CD4-positive, alpha-beta T cell (primary cell): ENCODE results near the gene ADARB2. TPM values are rescaled to one million over a fixed set of nuclear protein-coding genes. Genes with fewer than 3 reads are reported as not detected.

ENCODE experiments used
- ATAC-seq: fragments of 200-7000 bp; cut with Tn5 transposase; one replicate; pipeline ENCODE4 v1.10.0; 2022; ENCODE audit warnings: mild to moderate bottlenecking; ENCODE audit not compliant: poor library complexity
- CTCF ChIA-PET: fragments of 350-600 bp; sonication (Branson Sonifier 250); formaldehyde crosslinking; loops from one replicate; lab custom pipeline; 2021; ENCODE audit warnings: antibody characterized with exemption, inconsistent platforms; lab: Charles Lee
- POLR2A ChIA-PET: fragments of 350-600 bp; sonication (Branson Sonifier 250); formaldehyde crosslinking; loops from one replicate; lab custom pipeline; 2021; ENCODE audit warnings: antibody characterized with exemption, inconsistent platforms; lab: Charles Lee
- DNase-seq, 14 experiments: peaks; one replicate each; pipeline ENCODE4 v3.0.0-alpha.2; 2013 to 2020; ENCODE audit warnings: mixed read lengths in 2 of 14
- H3K27ac ChIP-seq, 2 donors: one replicate each; pipeline versions ENCODE4 v1.5.1 to v1.7.0; 2013; ENCODE audit warnings: low read length in 2 of 2, low read depth in 1 of 2, mild to moderate bottlenecking in 1 of 2
- H3K27me3 ChIP-seq, 2 experiments: 1 replicate in 1 of 2; 2 replicates in 1 of 2; pipeline versions ENCODE4 v1.6.1 to v1.7.0; 2013; ENCODE audit warnings: low read length in 2 of 2, control low read depth in 1 of 2, mild to moderate bottlenecking in 1 of 2, moderate library complexity in 1 of 2; ENCODE audit not compliant: insufficient read depth in 2 of 2, control insufficient read depth in 1 of 2
- H3K36me3 ChIP-seq: one replicate; pipeline ENCODE4 v1.6.1; 2013; ENCODE audit warnings: low read length, control low read depth; ENCODE audit not compliant: insufficient read depth
- H3K4me1 ChIP-seq: one replicate; pipeline ENCODE4 v1.6.1; 2013; ENCODE audit warnings: low read length, control low read depth; ENCODE audit not compliant: insufficient read depth
- H3K4me3 ChIP-seq: one replicate; pipeline ENCODE4 v1.5.1; 2013; ENCODE audit warnings: mild to moderate bottlenecking, low read length, moderate library complexity
- H3K9me3 ChIP-seq, 2 experiments: 1 replicate in 1 of 2; 2 replicates in 1 of 2; pipeline versions ENCODE4 v1.6.1 to v1.7.0; 2013; ENCODE audit warnings: low read length in 2 of 2, mild to moderate bottlenecking in 2 of 2, control low read depth in 1 of 2, moderate library complexity in 1 of 2; ENCODE audit not compliant: control insufficient read depth in 1 of 2, insufficient read depth in 1 of 2
- H3K27ac Mint-ChIP-seq: one replicate; pipeline ENCODE4 v1.8.0; 2020; ENCODE audit warnings: mixed read lengths
- H3K27me3 Mint-ChIP-seq: one replicate; pipeline ENCODE4 v1.8.0; 2021; ENCODE audit warnings: mixed read lengths
- H3K36me3 Mint-ChIP-seq: one replicate; pipeline ENCODE4 v1.8.0; 2021; ENCODE audit warnings: low read depth, mixed read lengths
- H3K4me1 Mint-ChIP-seq: one replicate; pipeline ENCODE4 v1.8.0; 2021; ENCODE audit warnings: low read depth, mixed read lengths
- H3K4me3 Mint-ChIP-seq: one replicate; pipeline ENCODE4 v1.8.0; 2020; ENCODE audit warnings: mild to moderate bottlenecking, mixed read lengths
- H3K9me3 Mint-ChIP-seq: one replicate; pipeline ENCODE4 v1.8.0; 2020; ENCODE audit warnings: mixed read lengths
- CTCF ChIP-seq: fragments of 200-600 bp; IDR thresholded peaks from one replicate; pipeline ENCODE4 v1.8.0; 2022; ENCODE audit warnings: antibody characterized with exemption, mild to moderate bottlenecking
- intact Hi-C, 2 experiments: fragments of 100-400 bp; cut with DNase I in 1 of 2; cut with micrococcal nuclease in 1 of 2; formaldehyde crosslinking; loops; one replicate each; pipeline versions ENCODE4 v1.15.1 to v1.9.0; 2023 to 2025; cut with DNase I, micrococcal nuclease
- total RNA-seq, 174 experiments: library from RNA in 2 of 174; stranded (reverse) in 2 of 174; gene quantifications; one replicate each; pipeline ENCODE4 v1.2.3 and lab custom pipeline; 2021 to 2026

The ADARB2 gene
- total RNA-seq, 2 experiments from 2014 or later, result 0.14 TPM; not detected in 1

GRCh38 chr10:1611936-1612550 lies 125.3 kb downstream of the ADARB2 start:
- Mint-ChIP-seq H3K9me3 (no peaks in the 10 kb centered on the region), H3K27me3 (peaks cover 57% of the 10 kb centered on the region), H3K36me3 (no peaks in the 10 kb centered on the region), H3K4me3 (no peak overlapping the region), H3K4me1 (no peaks in the 10 kb centered on the region), H3K27ac (no peak overlapping the region)
- Histone ChIP-seq H3K36me3 (no peaks in the 10 kb centered on the region), H3K4me1 (no peaks in the 10 kb centered on the region), H3K9me3 (peaks cover 0 to 7% of the 10 kb centered on the region in 2 experiments), H3K4me3 (no peak overlapping the region), H3K27me3 (peaks cover 0 to 24% of the 10 kb centered on the region in 2 experiments), H3K27ac (no peak overlapping the region)
- ATAC-seq, result no peak
- DNase-seq, result no peak
- POLR2A ChIA-PET, result no interaction called here
- intact Hi-C loops, result no loop called here
- TF ChIP-seq CTCF, result no peak
- CTCF ChIA-PET, result no interaction called here

GRCh38 chr10:1610986-1611770 lies 126.1 kb downstream of the ADARB2 start:
- peaks cover 0 to 7% of the 10 kb centered on the region in 2 experiments for H3K9me3 ChIP-seq
- Mint-ChIP-seq H3K27ac (no peak overlapping the region), H3K4me3 (no peak overlapping the region), H3K9me3 (no peaks in the 10 kb centered on the region), H3K36me3 (no peaks in the 10 kb centered on the region), H3K4me1 (no peaks in the 10 kb centered on the region), H3K27me3 (peaks cover 65% of the 10 kb centered on the region)
- no peak for TF ChIP-seq CTCF
- DNase-seq, result no peak
- ATAC-seq, result no peak
- no peak overlapping the region for H3K4me3 ChIP-seq
- H3K36me3 ChIP-seq, result no peaks in the 10 kb centered on the region
- no peaks in the 10 kb centered on the region for H3K4me1 ChIP-seq
- POLR2A ChIA-PET, result no interaction called here
- H3K27ac ChIP-seq, result no peak overlapping the region
- intact Hi-C loops, result no loop called here
- peaks cover 0 to 24% of the 10 kb centered on the region in 2 experiments for H3K27me3 ChIP-seq
- CTCF ChIA-PET, result no interaction called here

- intact Hi-C loops, result no loop called here
- Mint-ChIP-seq H3K4me1 (no peaks in the 10 kb centered on the region), H3K27me3 (peaks cover 65% of the 10 kb centered on the region), H3K9me3 (no peaks in the 10 kb centered on the region), H3K27ac (no peak overlapping the region), H3K4me3 (no peak overlapping the region), H3K36me3 (no peaks in the 10 kb centered on the region)
- H3K4me3 ChIP-seq, result no peak overlapping the region
- DNase-seq (no peak), ATAC-seq (no peak)
- peaks cover 0 to 24% of the 10 kb centered on the region in 2 experiments for H3K27me3 ChIP-seq
- TF ChIP-seq CTCF, result no peak
- ChIA-PET CTCF (no interaction called here), POLR2A (no interaction called here)
- H3K4me1 ChIP-seq, result no peaks in the 10 kb centered on the region
- no peaks in the 10 kb centered on the region for H3K36me3 ChIP-seq
- no peak overlapping the region for H3K27ac ChIP-seq
- peaks cover 0 to 7% of the 10 kb centered on the region in 2 experiments for H3K9me3 ChIP-seq
Measured at GRCh38 chr10:1609648-1609970, 127.7 kb downstream of the ADARB2 start.
